IPS-15b (cell line): ENCODE results near the gene RBFA.
"Not testable (repeated sequence)": the region's sequence is repeated elsewhere in the genome, so short reads cannot be mapped to it uniquely, and the experiment has no call there.

Experiments
- H3K27me3 ChIP-seq: one replicate; pipeline ENCODE4 v1.6.1; 2013; ENCODE audit warnings: low read length; ENCODE audit not compliant: control insufficient read depth, insufficient read depth
- H3K36me3 ChIP-seq: one replicate; pipeline ENCODE4 v1.6.1; 2013; ENCODE audit warnings: low read length; ENCODE audit not compliant: control insufficient read depth, insufficient read depth
- H3K4me1 ChIP-seq: one replicate; pipeline ENCODE4 v1.6.1; 2013; ENCODE audit warnings: mild to moderate bottlenecking, low read length; ENCODE audit not compliant: control insufficient read depth, insufficient read depth
- H3K4me3 ChIP-seq: one replicate; pipeline ENCODE4 v1.5.1; 2013; ENCODE audit warnings: low read depth, low read length
- H3K9ac ChIP-seq: one replicate; pipeline ENCODE4 v1.6.1; 2013; ENCODE audit warnings: low read depth, mild to moderate bottlenecking, low read length
- H3K9me3 ChIP-seq: one replicate; pipeline ENCODE4 v1.6.1; 2013; ENCODE audit warnings: mild to moderate bottlenecking, low read length; ENCODE audit not compliant: control insufficient read depth, insufficient read depth

The RBFA gene

DNA sequence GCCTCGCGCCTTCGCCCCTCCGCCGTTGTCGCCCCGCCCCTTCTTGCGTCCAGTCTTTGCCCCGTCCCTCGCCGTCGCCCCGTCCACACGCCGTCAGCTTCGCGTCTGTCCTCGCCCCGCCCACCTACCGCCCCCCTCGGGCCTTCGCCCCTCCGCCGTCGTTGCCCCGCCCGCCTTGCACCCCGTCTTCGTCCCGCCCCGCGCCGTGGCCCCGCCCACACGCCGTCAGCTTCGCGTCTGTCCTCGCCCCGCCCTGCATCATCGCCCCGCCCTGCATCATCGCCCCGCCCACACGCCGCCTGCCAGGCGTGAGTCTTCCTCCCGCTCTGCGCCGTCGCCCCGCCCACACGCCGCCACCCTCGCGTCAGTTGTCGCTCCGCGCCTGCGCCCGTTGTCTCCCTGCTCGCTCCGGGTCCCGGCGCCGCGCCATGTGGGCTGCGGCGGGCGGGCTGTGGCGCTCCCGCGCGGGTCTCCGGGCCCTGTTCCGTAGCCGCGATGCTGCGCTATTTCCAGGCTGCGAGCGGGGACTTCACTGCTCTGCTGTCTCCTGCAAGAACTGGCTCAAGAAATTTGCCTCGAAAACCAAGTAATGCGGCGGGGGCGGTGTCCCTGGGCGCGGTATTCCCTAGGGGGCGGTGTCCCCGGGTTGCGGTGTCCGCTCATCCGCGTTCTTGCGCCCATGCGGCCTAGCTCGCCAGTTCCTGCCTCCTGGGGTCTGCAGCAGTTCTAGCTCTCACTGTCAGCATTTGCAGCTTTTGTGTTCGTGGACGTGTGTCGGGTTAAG lies at the start of gene RBFA:
Gene RBFA, plus strand, starts transcription at position 367 of the 784 bp plus-strand sequence. Its CDS starts 62 bp downstream, at position 429.
- peak within 1 kb of the TSS; percentile 76 for H3K9ac ChIP-seq
- peaks cover 6% of the 10 kb centered on the region for H3K36me3 ChIP-seq
- H3K9me3 ChIP-seq, result no peaks in the 10 kb centered on the region
- no peaks in the 10 kb centered on the region for H3K27me3 ChIP-seq
- peaks cover 8% of the 10 kb centered on the region for H3K4me1 ChIP-seq
- H3K4me3 ChIP-seq, result peak within 1 kb of the TSS; percentile 89

- H3K4me3 ChIP-seq, result no peak overlapping the region
- peaks cover 5% of the 10 kb centered on the region for H3K4me1 ChIP-seq
- peaks cover 5% of the 10 kb centered on the region for H3K36me3 ChIP-seq
- no peaks in the 10 kb centered on the region for H3K9me3 ChIP-seq
- H3K9ac ChIP-seq, result no peak overlapping the region
- no peaks in the 10 kb centered on the region for H3K27me3 ChIP-seq
These were observed 49.1 kb upstream of the RBFA start for GRCh38 chr18:79985172-79985571.

- H3K4me1 ChIP-seq, result no peaks in the 10 kb centered on the region
- no peaks in the 10 kb centered on the region for H3K9me3 ChIP-seq
- H3K27me3 ChIP-seq, result no peaks in the 10 kb centered on the region
- peak overlapping the region; percentile 90 for H3K4me3 ChIP-seq
- peaks cover 5% of the 10 kb centered on the region for H3K36me3 ChIP-seq
- H3K9ac ChIP-seq, result no peak overlapping the region
These were observed 47.5 kb upstream of the RBFA start for GRCh38 chr18:79986726-79987125.

GRCh38 chr18:79987566-79987965 lies 46.7 kb upstream of the RBFA start:
- peak overlapping the region; percentile 90 for H3K4me3 ChIP-seq
- no peaks in the 10 kb centered on the region for H3K9me3 ChIP-seq
- peaks cover 1% of the 10 kb centered on the region for H3K36me3 ChIP-seq
- H3K9ac ChIP-seq, result peak overlapping the region; percentile 86
- no peaks in the 10 kb centered on the region for H3K27me3 ChIP-seq
- H3K4me1 ChIP-seq, result peaks cover 4% of the 10 kb centered on the region

- Histone ChIP-seq H3K27me3 (no peaks in the 10 kb centered on the region), H3K4me3 (peak overlapping the region; percentile 90), H3K36me3 (no peaks in the 10 kb centered on the region), H3K9ac (peak overlapping the region; percentile 86), H3K9me3 (no peaks in the 10 kb centered on the region), H3K4me1 (peaks cover 7% of the 10 kb centered on the region)
These were observed 46.2 kb upstream of the RBFA start for GRCh38 chr18:79988071-79988450.

DNA sequence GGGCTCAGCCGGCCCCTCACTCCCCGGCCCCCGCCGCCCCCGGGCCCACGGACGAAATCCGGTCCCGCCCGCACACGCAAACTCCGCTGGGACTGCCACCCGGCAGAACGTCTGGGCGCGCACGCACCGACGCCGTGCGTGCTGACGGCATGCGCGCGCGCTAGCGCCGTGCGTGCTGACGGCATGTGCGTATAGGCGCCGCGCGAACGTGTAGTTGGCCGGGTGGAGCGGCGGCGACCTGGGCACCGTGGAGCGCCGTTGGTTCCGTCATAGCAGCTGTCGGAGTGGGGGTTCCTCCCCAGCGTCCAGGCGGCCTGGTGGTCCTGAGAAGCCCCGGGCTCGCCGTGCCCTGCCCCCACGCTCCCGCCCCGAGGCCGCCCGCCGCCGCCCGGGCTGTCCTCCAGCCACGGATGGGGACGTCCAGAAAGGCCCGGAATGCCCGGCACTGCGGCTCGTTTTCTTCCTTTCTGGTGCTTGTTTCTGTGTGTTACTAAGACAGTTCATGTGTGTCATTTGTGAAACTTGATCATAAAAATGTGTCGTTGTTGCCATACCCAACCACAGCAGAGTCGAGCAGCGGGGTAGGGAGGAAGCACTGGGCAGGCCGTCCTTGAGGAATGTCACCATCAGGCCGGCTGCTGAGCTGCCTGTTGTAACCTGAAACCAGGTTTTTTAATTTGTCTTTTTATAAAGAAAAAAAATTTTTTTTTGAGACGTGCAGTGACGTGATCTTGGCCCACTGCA lies 45.6 kb upstream of the RBFA start, which contains the start of gene TXNL4A:
Gene TXNL4A, minus strand, starts transcription at position 113 of the 744 bp plus-strand sequence. CDS start 171 bp downstream, outside the sequence.
- Histone ChIP-seq H3K36me3 (no peaks in the 10 kb centered on the region), H3K4me3 (peak within 1 kb of the TSS; percentile 90), H3K27me3 (no peaks in the 10 kb centered on the region), H3K4me1 (peaks cover 11% of the 10 kb centered on the region), H3K9me3 (no peaks in the 10 kb centered on the region), H3K9ac (peak within 1 kb of the TSS; percentile 86)

DNA sequence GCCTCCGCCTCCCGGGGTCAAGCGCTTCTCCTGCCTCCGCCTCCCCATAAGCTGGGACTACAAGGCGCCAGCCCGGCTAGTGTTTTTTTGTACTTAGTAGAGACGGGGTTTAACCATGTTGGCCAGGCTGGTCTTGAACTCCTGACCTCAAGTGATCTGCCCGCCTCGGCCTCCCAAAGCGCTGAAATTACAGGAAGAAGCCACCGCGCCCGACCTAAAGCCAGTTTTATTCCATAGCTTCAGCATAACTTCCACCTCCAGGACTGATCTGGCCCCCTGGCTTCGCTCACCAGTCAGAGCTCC lies 45.1 kb upstream of the RBFA start:
- Histone ChIP-seq H3K4me1 (peaks cover 11% of the 10 kb centered on the region), H3K9ac (no peak overlapping the region), H3K4me3 (peak overlapping the region; percentile 90), H3K36me3 (no peaks in the 10 kb centered on the region), H3K27me3 (no peaks in the 10 kb centered on the region), H3K9me3 (no peaks in the 10 kb centered on the region)

- no peaks in the 10 kb centered on the region for H3K27me3 ChIP-seq
- H3K36me3 ChIP-seq, result no peaks in the 10 kb centered on the region
- H3K4me1 ChIP-seq, result peaks cover 14% of the 10 kb centered on the region
- no peaks in the 10 kb centered on the region for H3K9me3 ChIP-seq
- H3K4me3 ChIP-seq, result no peak overlapping the region
- H3K9ac ChIP-seq, result no peak overlapping the region
These were observed 42.7 kb upstream of the RBFA start for GRCh38 chr18:79991494-79991893.

DNA sequence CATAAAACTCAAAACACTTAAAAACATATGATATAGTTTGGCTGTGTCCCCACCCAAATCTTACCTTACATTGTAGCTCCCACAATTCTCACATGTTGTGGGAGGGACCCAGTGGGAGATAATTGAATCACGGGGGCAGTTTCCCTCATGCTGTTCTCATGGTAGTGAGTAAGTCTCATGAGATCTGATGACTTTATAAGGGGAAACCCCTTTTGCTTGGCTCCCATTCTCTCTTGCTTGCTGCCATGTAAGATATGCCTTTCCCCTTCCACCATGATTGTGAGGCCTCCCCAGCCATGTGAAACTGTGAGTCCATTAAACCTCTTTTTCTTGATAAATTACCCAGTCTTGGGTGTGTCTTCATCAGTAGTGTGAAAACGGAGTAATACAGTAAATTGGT lies 34.5 kb upstream of the RBFA start:
- H3K4me1 ChIP-seq, H3K9ac ChIP-seq, H3K27me3 ChIP-seq, H3K4me3 ChIP-seq, H3K36me3 ChIP-seq, H3K9me3 ChIP-seq: not testable (repeated sequence)

DNA sequence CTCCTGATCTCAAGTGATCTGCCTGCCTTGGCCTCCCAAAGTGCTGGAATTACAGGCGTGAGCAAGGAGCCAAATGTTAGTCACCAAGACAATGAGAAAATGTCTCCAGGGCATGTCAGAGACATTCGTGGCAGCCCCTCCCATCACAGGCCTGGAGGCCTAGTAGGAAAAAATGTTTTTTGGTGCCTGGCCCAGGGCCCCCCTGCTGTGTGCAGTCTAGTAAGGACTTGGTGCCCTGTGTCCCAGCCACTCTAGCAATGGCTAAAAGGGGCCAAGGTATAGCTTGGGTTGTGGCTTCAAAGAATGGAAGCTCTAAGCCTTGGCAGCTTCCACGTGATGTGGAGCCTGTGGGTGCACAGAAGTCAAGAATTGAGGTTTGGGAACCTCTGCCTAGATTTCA lies 33.4 kb upstream of the RBFA start:
- peak overlapping the region; percentile 4 for H3K4me3 ChIP-seq

DNA sequence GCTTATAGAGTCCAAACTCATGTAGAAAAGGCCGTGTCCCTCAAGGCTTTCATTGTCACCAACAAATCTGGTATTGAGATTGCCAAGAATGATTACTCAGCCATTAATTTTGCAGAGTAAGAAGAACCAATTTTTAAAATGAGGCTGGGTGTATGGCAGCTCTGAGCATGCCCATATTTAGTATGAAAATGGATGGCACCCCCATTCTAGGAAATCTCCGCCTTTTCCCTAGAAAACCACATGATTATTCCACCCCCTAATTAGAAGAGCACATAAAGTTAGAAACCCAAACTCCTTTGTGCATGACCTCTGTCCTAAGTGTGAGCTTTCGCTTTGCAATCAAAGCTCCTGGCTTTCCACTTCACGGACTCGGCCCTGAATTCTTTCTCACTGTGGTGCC lies 31.8 kb upstream of the RBFA start:
- Histone ChIP-seq H3K9ac (no peak overlapping the region), H3K4me1 (no peaks in the 10 kb centered on the region), H3K27me3 (no peaks in the 10 kb centered on the region), H3K4me3 (no peak overlapping the region), H3K36me3 (no peaks in the 10 kb centered on the region), H3K9me3 (no peaks in the 10 kb centered on the region)

More for the DNA sequence above, 33.4 kb upstream of the RBFA start:
- Histone ChIP-seq H3K4me1 (no peaks in the 10 kb centered on the region), H3K9ac (no peak overlapping the region), H3K9me3 (no peaks in the 10 kb centered on the region), H3K27me3 (no peaks in the 10 kb centered on the region), H3K36me3 (no peaks in the 10 kb centered on the region)
